Heart left ventricle (tissue), 16 donors: ENCODE measurements around the gene CDH23. TPM values are rescaled to one million over a fixed set of nuclear protein-coding genes. Genes with fewer than 3 reads are reported as not detected.

ENCODE experiments used
- ATAC-seq, 4 donors: fragments of 200-7000 bp; cut with Tn5 transposase; one replicate each; pipeline ENCODE4 v1.9.1; 2020 to 2022; ENCODE audit warnings: moderate library complexity in 4 of 4, mild to moderate bottlenecking in 3 of 4, moderate number of reproducible peaks in 1 of 4
- DNase-seq, 5 donors: peaks; one replicate each; pipeline ENCODE4 v3.0.0-alpha.2; 2020
- H3K27ac ChIP-seq, 12 donors: fragments of 200-600 bp; sonication (generic) in 4 of 12; one replicate each; pipeline versions ENCODE4 v1.5.0 to v1.8.0; 2016 to 2022; ENCODE audit warnings: mild to moderate bottlenecking in 2 of 12
- H3K27me3 ChIP-seq, 9 donors: fragments of 200-600 bp; sonication (generic) in 2 of 9; one replicate each; pipeline versions ENCODE4 v1.5.1 to v1.8.0; 2016 to 2022; ENCODE audit warnings: mild to moderate bottlenecking in 3 of 9
- H3K36me3 ChIP-seq, 9 donors: fragments of 200-600 bp; sonication (generic) in 2 of 9; one replicate each; pipeline versions ENCODE4 v1.5.0 to v1.8.0; 2018 to 2022; ENCODE audit warnings: mild to moderate bottlenecking in 2 of 9
- H3K4me1 ChIP-seq, 12 donors: fragments of 200-600 bp; sonication (generic) in 4 of 12; one replicate each; pipeline versions ENCODE4 v1.5.0 to v1.8.0; 2016 to 2022; ENCODE audit warnings: mild to moderate bottlenecking in 3 of 12
- H3K4me3 ChIP-seq, 12 donors: fragments of 200-600 bp; sonication (generic) in 4 of 12; one replicate each; pipeline versions ENCODE4 v1.5.0 to v1.8.0; 2017 to 2022; ENCODE audit warnings: mild to moderate bottlenecking in 9 of 12, moderate library complexity in 4 of 12
- H3K9me3 ChIP-seq, 12 donors: fragments of 200-600 bp; sonication (generic) in 4 of 12; one replicate each; pipeline versions ENCODE4 v1.5.0 to v1.8.0; 2016 to 2022; ENCODE audit warnings: mild to moderate bottlenecking in 1 of 12
- POLR2A ChIP-seq, 2 donors: fragments of 450-650 bp; IDR thresholded peaks; one replicate each; pipeline ENCODE4 v1.6.1; 2017; ENCODE audit warnings: antibody characterized with exemption in 2 of 2, mild to moderate bottlenecking in 2 of 2, moderate library complexity in 2 of 2
- WGBS, 4 donors: extraction: QIAGEN DNeasy Blood & Tissue Kit in 2 of 4; methylation state at CpG; one replicate each; pipeline versions ENCODE4 v1.1.5 to v1.1.7; 2013 to 2018; 5-methylcytosine and 5-hydroxymethylcytosine counted together
- intact Hi-C, 10 donors: fragments of 100-400 bp; cut with DNase I; formaldehyde crosslinking; loops; one replicate each; pipeline versions ENCODE4 v1.11.1 to v1.14.2; 2022
- polyA plus RNA-seq, 2 donors: library from polyadenylated mRNA; stranded (reverse); fragments of 200-250 nt; gene quantifications; one replicate each; pipeline ENCODE4 v1.2.3, GENCODE V29; 2013
- total RNA-seq, 9 donors: library from RNA; depleted of rRNA in 2 of 9; stranded (reverse); fragments of >200 nt in 2 of 9; fragmentation: NEBNext Ultra II Directional in 3 of 9; extraction: Animal tissue kit (Norgen Biotek cat#: 25700) in 3 of 9; gene quantifications; one replicate each; pipeline versions ENCODE4 v1.1.0 to v1.2.4, GENCODE V29; 2016 to 2023
- TF ChIP-seq, protein P1 (sequence below), 12 donors: fragments of 200-600 bp; sonication (generic) in 4 of 12; IDR thresholded peaks; one replicate each; pipeline versions ENCODE4 v1.5.0 to v1.8.0; 2018 to 2022; ENCODE audit warnings: antibody characterized with exemption in 12 of 12, mild to moderate bottlenecking in 5 of 12
- donor health status: ischemic (EF 13 %, LVEDD 7.1; RV severe dilation, severe dysfunction).
- donor health status: healthy with polysubstance abuse.
- donor health status: DM: no; HTN: yes; CAD: no.
- donor health status: DM: no; HTN: no; CAD: no.
- donor health status: ischemic (EF 25% LVEDD 6.9; RV normal size, moderate dysfunction).
- donor health status: ischemic (EF 25% LVEDD 5.7; RV mildly dilated, moderate dysfunction).
- donor health status: healthy.
- donor health status: DM: yes; HTN: yes; CAD: no.
- donor health status: ischemic (EF 35%, LVEDD 5.7; RV mildly dilated, moderate dysfunction).
- donor health status: nonischemic (EF 11% LVEDD 7.7; RV severe dilation, severe dysfunction).
- donor health status: DM: yes; HTN: yes; CAD: no.
- donor health status: PGD.
- donor health status: ischemic (EF 29% LVEDD 5.4; RV normal size, mild dysfunction).
- donor health status: nonischemic (EF 23%, LVEDD 6.1; RV moderate dilation, normal function).

Gene CDH23
- total and polyA plus RNA-seq, 11 donors = 1.2 to 8.6 (median 3.9) TPM

DNA sequence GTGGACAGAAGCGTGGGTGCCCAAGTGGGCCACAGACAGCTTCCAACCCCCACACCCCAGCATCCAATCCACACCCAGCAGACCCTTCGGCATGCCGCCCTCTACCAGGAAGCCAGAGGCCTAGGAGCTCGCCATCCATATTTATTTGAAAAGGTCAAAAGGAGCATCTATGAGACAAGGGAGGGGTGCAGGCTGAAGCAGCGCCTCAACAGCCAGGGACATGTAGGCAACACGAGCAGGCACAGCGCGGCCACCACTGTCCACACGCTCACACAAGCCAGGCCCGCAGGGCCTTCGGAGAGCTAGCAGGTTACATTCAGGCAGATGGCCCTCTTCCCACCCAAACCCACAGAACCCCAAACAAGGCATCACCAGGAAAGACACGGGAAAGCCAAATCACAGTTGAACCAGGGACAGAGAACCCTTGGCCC, 419.7 kb downstream of the CDH23 start:
- Histone ChIP-seq H3K36me3 (peaks cover 3 to 71% (median 67%) of the 10 kb centered on the region in 9 donors), H3K4me1 (peaks cover 0 to 50% (median 27%) of the 10 kb centered on the region in 12 donors)

DNA sequence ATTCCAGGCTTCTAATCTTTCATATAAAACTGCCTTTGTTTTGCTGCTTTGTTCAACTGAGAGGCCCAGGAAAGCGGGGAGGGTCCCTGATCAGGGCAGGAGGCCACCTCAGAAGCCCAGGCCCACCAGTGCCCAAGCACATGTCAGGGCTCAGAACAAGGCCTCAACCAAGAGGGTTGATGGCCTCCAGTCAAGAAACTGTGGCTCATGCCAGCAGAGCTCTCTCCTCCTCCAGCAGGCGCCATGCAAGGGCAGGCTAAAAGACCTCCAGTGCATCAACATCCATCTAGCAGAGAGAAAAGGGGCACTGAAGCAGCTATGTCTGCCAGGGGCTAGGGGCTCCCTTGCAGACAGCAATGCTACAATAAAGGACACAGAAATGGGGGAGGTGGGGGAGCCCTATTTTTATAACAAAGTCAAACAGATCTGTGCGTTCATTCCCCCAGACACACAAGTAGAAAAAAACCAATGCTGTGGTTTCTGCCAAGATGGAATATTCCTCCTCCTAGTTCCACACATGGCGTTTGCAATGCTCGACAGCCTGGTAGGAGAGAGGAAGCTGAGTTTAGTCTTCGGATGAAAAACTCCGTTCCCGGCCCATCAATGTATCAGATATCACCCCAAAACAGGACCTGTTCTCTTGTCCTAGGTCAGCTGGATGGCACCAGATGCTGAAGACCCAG, 420.4 kb downstream of the CDH23 start:
- H3K9me3 ChIP-seq = no peaks in the 10 kb centered on the region
- ATAC-seq (no peak), DNase-seq (peak in 1 of 5 donors; percentile 17)
- peaks cover 0 to 45% (median 27%) of the 10 kb centered on the region in 12 donors for H3K4me1 ChIP-seq
- intact Hi-C loops = loop anchor here in 7 of 10 donors (5.0 to 10.0 kb wide), 6 partner anchors 80 to 502 kb away; partner anchors contain the start of genes SLC29A3 (in 3 of the 7) and CDH23 (in 1 of the 7)
- 73 to 85% (median 79%) methylated on average over 8 of the region's 8 CpGs for WGBS, 4 donors
- H3K27me3 ChIP-seq = no peaks in the 10 kb centered on the region
- peak overlapping the region; percentile 24 to 80 (median 70) for H3K27ac ChIP-seq
- H3K36me3 ChIP-seq = peaks cover 3 to 77% (median 74%) of the 10 kb centered on the region in 9 donors
- H3K4me3 ChIP-seq = no peak overlapping the region
- no peak for TF ChIP-seq POLR2A (IDR thresholded peaks at IDR 0.05)
- TF ChIP-seq, protein P1, sequence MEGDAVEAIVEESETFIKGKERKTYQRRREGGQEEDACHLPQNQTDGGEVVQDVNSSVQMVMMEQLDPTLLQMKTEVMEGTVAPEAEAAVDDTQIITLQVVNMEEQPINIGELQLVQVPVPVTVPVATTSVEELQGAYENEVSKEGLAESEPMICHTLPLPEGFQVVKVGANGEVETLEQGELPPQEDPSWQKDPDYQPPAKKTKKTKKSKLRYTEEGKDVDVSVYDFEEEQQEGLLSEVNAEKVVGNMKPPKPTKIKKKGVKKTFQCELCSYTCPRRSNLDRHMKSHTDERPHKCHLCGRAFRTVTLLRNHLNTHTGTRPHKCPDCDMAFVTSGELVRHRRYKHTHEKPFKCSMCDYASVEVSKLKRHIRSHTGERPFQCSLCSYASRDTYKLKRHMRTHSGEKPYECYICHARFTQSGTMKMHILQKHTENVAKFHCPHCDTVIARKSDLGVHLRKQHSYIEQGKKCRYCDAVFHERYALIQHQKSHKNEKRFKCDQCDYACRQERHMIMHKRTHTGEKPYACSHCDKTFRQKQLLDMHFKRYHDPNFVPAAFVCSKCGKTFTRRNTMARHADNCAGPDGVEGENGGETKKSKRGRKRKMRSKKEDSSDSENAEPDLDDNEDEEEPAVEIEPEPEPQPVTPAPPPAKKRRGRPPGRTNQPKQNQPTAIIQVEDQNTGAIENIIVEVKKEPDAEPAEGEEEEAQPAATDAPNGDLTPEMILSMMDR (IDR thresholded peaks at IDR 0.05) = no peak

More for the DNA sequence above, 419.7 kb downstream of the CDH23 start:
- peak in 1 of 5 donors; percentile 22 for DNase-seq
- no peak for TF ChIP-seq POLR2A (IDR thresholded peaks at IDR 0.05)
- TF ChIP-seq, protein P1 (IDR thresholded peaks at IDR 0.05) = no peak
- Histone ChIP-seq H3K4me3 (no peak overlapping the region), H3K27ac (peak overlapping the region in 6 of 12 donors; percentile 24 to 77 (median 62)), H3K27me3 (no peaks in the 10 kb centered on the region), H3K9me3 (no peaks in the 10 kb centered on the region)
- WGBS, 4 donors = 76 to 84% (median 81%) methylated on average over 8 to 12 of the region's 12 CpGs
- ATAC-seq = no peak
- intact Hi-C loops = loop anchor here in 7 of 10 donors (5.0 to 10.0 kb wide), 6 partner anchors 81 to 502 kb away; partner anchors contain the start of genes SLC29A3 (in 3 of the 7) and CDH23 (in 1 of the 7)

DNA sequence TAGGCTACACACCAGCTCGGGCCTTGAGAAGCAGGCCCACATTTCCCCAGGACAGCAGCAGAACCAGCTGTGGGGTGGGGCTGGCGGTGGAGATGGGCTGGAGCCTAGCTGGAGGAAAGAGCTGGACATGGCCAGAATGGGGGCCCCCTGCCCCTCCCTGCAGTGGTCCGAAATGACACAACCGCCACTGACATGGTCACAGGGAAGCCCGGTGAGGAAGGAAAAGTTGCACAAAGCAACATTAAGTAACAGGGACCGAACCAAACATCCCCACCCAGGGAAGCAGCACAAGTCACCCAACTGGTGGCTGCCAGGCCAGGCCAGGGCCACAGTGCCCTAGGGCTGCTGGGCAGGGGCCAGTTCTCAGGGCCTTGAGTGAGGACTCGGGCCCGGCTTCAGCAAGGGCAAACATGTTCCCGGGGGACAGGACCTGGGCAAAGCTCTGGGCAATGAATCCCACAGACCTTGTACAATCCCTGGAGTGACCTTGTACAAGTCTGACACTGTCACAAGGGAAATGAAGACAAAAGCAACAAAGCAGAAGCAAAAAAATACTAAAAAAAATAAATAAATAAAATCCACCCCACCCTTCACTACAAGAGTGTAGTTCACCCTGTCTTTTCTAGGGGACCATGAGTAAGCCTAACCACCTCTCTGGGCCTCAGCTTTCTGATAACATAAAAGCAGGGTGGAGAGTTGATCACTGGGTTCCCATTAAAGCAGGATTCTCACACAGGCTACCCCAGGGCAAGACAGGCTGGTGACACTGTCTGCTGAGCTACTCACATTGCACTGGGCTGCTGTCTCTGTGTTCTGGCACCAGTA, 421.3 kb downstream of the CDH23 start:
- H3K36me3 ChIP-seq = peaks cover 3 to 87% (median 82%) of the 10 kb centered on the region in 9 donors
- WGBS, 4 donors = 37 to 52% (median 43%) methylated on average over 8 to 9 of the region's 9 CpGs
- H3K4me1 ChIP-seq = peaks cover 0 to 52% (median 22%) of the 10 kb centered on the region in 12 donors
- intact Hi-C loops = loop anchor here in 7 of 10 donors (5.0 to 10.0 kb wide), 6 partner anchors 79 to 503 kb away; partner anchors contain the start of genes SLC29A3 (in 3 of the 7) and CDH23 (in 1 of the 7)
- no peaks in the 10 kb centered on the region for H3K27me3 ChIP-seq
- DNase-seq (peak; percentile 41 to 85 (median 76)), ATAC-seq (peak; percentile 70 to 83 (median 74))
- no peak for TF ChIP-seq POLR2A (IDR thresholded peaks at IDR 0.05)
- TF ChIP-seq, protein P1 (IDR thresholded peaks at IDR 0.05) = no peak
- H3K27ac ChIP-seq = peak overlapping the region; percentile 36 to 80 (median 70)
- no peak overlapping the region for H3K4me3 ChIP-seq
- H3K9me3 ChIP-seq = no peaks in the 10 kb centered on the region
